ENCODE data around the gene DYNLT2. TPM values are rescaled to one million over a fixed set of nuclear protein-coding genes. Genes with fewer than 3 reads are reported as not detected.

Gene DYNLT2
- total RNA-seq = 0.61 and 0.65 TPM in 2 replicates

GRCh38 chr6:169751242-169752073 lies at the start of gene DYNLT2, which contains the start of gene ERMARD:
Gene DYNLT2 (minus strand): TSS chr6:169751572. CDS start chr6:169751458, 114 bp downstream.
Gene ERMARD (plus strand): TSS chr6:169751622. CDS start chr6:169751658, 36 bp downstream.

GRCh38 chr6:169724494-169725124 lies 26.8 kb downstream of the DYNLT2 start, which contains the start of gene PHF10:
Gene PHF10 (minus strand): TSS chr6:169724500. CDS start chr6:169723931, 569 bp downstream.

GRCh38 chr6:169701954-169702839 lies 49.2 kb downstream of the DYNLT2 start, which contains the start of the genes C6orf120 and WDR27:
Gene C6orf120 (plus strand): TSS chr6:169702126. CDS start chr6:169702460, 334 bp downstream.
Gene WDR27 (minus strand): TSS chr6:169702029. CDS start chr6:169689005, 13,024 bp downstream.

Other genes with a start within 250 kb of the DYNLT2 start
- gene WDR27, start 49.5 kb downstream of the DYNLT2 start, total RNA-seq = 17.5 and 28.7 TPM in 2 replicates
- 50.4 and 55.0 TPM in 2 replicates for gene C6orf120, start 49.4 kb downstream of the DYNLT2 start, total RNA-seq
- gene PHF10, start 27.1 kb downstream of the DYNLT2 start, total RNA-seq = 10.7 and 14.1 TPM in 2 replicates
- 14.9 and 19.8 TPM in 2 replicates for gene ERMARD, start 50 bp upstream of the DYNLT2 start, total RNA-seq